K562 (cell line): Measurements from ENCODE around the gene NARF. TPM values are rescaled to one million over a fixed set of nuclear protein-coding genes. Genes with fewer than 3 reads are reported as not detected.
A peak's percentile ranks its signal among the peaks of the same experiment; 100 is the strongest.

Source experiments
- ATAC-seq: fragments of 200-7000 bp; cut with Tn5 transposase; 3 replicates; pipeline ENCODE4 v1.9.1; 2020; ENCODE audit warnings: moderate library complexity
- BruUV-seq: library from RNA; stranded (reverse); fragments of 400-500 nt; replicated peaks from 2 replicates; lab custom pipeline; 2021; lab: Mats Ljungman, UMichigan
- CTCF ChIA-PET: fragments of 300-600 bp; formaldehyde crosslinking; extraction: SDS; loops from one replicate; lab custom pipeline; 2021; ENCODE audit warnings: low intra/inter-chr PET ratio; lab: Yijun Ruan, JAX
- POLR2A ChIA-PET: fragments of 300-600, 350-650 bp; sonication (Branson Sonifier 250); formaldehyde crosslinking; extraction: SDS; loops from one replicate; lab custom pipeline; 2021; ENCODE audit warnings: antibody characterized with exemption, inconsistent platforms; lab: Yijun Ruan, JAX
- DNase-seq, 4 experiments: peaks; one replicate each; pipeline versions ENCODE4 v3.0.0 to v3.0.0-alpha.2; 2011 to 2018; ENCODE audit warnings: low spot score in 3 of 4, mixed read lengths in 3 of 4; ENCODE audit errors: extremely low read depth in 1 of 4
- FAIRE-seq: peaks from 2 replicates; lab custom pipeline; 2011; peaks lifted over from hg19 to GRCh38; lab: Jason Lieb, UNC
- H2AFZ ChIP-seq: 2 replicates; pipeline ENCODE4 v1.6.0; 2011; ENCODE audit warnings: low read depth, low read length, control low read depth, inconsistent platforms
- H3K27ac ChIP-seq: fragments of 200-600 bp; 3 replicates; pipeline ENCODE4 v1.8.0; 2011; ENCODE audit warnings: low read depth, mild to moderate bottlenecking, control low read depth, inconsistent platforms, low read length, moderate library complexity, mixed read lengths; ENCODE audit errors: extremely low read depth
- H3K27me3 ChIP-seq, 2 experiments: fragments of 300-600 bp in 1 of 2; 2 replicates in 1 of 2; 3 replicates in 1 of 2; pipeline versions ENCODE4 v1.6.0 to v1.8.0; 2011; ENCODE audit warnings: inconsistent platforms in 2 of 2, low read length in 2 of 2, mild to moderate bottlenecking in 1 of 2, mixed read lengths in 1 of 2, moderate library complexity in 1 of 2; ENCODE audit not compliant: control insufficient read depth in 2 of 2, insufficient read depth in 2 of 2
- H3K36me3 ChIP-seq: fragments of 300-600 bp; 3 replicates; pipeline ENCODE4 v1.8.0; 2011; ENCODE audit warnings: mild to moderate bottlenecking, low read length, inconsistent platforms; ENCODE audit not compliant: control insufficient read depth, insufficient read depth
- H3K4me1 ChIP-seq, 2 experiments: fragments of 200-600 bp in 1 of 2; replicated peaks in 1 of 2; 2 replicates in 1 of 2; 3 replicates in 1 of 2; pipeline versions ENCODE4 v1.5.1 to v1.8.0; 2011; ENCODE audit warnings: inconsistent platforms in 2 of 2, low read length in 2 of 2, mild to moderate bottlenecking in 1 of 2, mixed read lengths in 1 of 2, moderate library complexity in 1 of 2; ENCODE audit not compliant: control insufficient read depth in 2 of 2, insufficient read depth in 2 of 2
- H3K4me2 ChIP-seq: 2 replicates; pipeline ENCODE4 v1.6.1; 2011; ENCODE audit warnings: low read length, control low read depth, inconsistent platforms, mixed read lengths; ENCODE audit not compliant: insufficient read depth
- H3K4me3 ChIP-seq: fragments of 200-600 bp; sonication (generic), shearing (Covaris generic); 2 replicates; pipeline ENCODE4 v1.5.1; 2016; ENCODE audit warnings: control low read depth, inconsistent platforms
- H3K79me2 ChIP-seq: fragments of 200-600 bp; 3 replicates; pipeline ENCODE4 v1.8.0; 2011; ENCODE audit warnings: low read length, inconsistent platforms; ENCODE audit not compliant: control insufficient read depth, insufficient read depth
- H3K9ac ChIP-seq, 2 experiments: 2 replicates each; pipeline versions ENCODE4 v1.6.0 to v1.6.1; 2011; ENCODE audit warnings: low read depth in 2 of 2, low read length in 2 of 2, control low read depth in 1 of 2, inconsistent platforms in 1 of 2, mild to moderate bottlenecking in 1 of 2, mixed read lengths in 1 of 2; ENCODE audit not compliant: insufficient read depth in 1 of 2
- H3K9me1 ChIP-seq: one replicate; pipeline ENCODE4 v1.6.0; 2011; ENCODE audit warnings: inconsistent platforms, mild to moderate bottlenecking, low read length, moderate library complexity; ENCODE audit not compliant: control insufficient read depth, insufficient read depth
- H3K9me3 ChIP-seq: replicated peaks from 2 replicates; pipeline ENCODE4 v1.5.1; 2011; ENCODE audit warnings: low read depth, low read length, inconsistent platforms; ENCODE audit not compliant: control insufficient read depth, insufficient read depth
- H4K20me1 ChIP-seq: replicated peaks from 2 replicates; pipeline ENCODE4 v1.6.1; 2011; ENCODE audit warnings: low read length, inconsistent platforms, mixed read lengths; ENCODE audit not compliant: control insufficient read depth, insufficient read depth
- POLR2A ChIP-seq: fragments of 450-650 bp; conservative IDR thresholded peaks from 2 replicates; pipeline ENCODE4 v1.6.1; 2016
- POLR2AphosphoS2 ChIP-seq: IDR thresholded peaks from 2 replicates; pipeline ENCODE4 v1.6.1; 2012; ENCODE audit warnings: low read length, improper control_type of control experiment
- POLR2G ChIP-seq: fragments of 200-400 bp; formaldehyde crosslinking; IDR thresholded peaks from 2 replicates; pipeline ENCODE4 v1.6.1; 2017; ENCODE audit warnings: low read depth, mild to moderate bottlenecking, antibody characterized with exemption, low read length, moderate library complexity
- RBFOX2 ChIP-seq: fragments of 200-400 bp; formaldehyde crosslinking; IDR thresholded peaks from 2 replicates; pipeline ENCODE4 v1.6.1; 2017; ENCODE audit warnings: low read depth, mild to moderate bottlenecking, low read length, moderate library complexity
- RBM22 ChIP-seq: fragments of 200-400 bp; formaldehyde crosslinking; IDR thresholded peaks from 2 replicates; pipeline ENCODE4 v1.6.1; 2018; ENCODE audit warnings: low read length, low read depth; ENCODE audit not compliant: poor library complexity, severe bottlenecking
- SMARCB1 ChIP-seq: IDR thresholded peaks from 2 replicates; pipeline ENCODE4 v1.6.1; 2011; ENCODE audit warnings: improper control_type of control experiment, low read depth; ENCODE audit not compliant: insufficient read length
- SUPT5H ChIP-seq: fragments of 450-650 bp; IDR thresholded peaks from 2 replicates; pipeline ENCODE4 v1.6.1; 2016
- TSHZ1 ChIP-seq: fragments of 250-450 bp; sonication (Bioruptor Pico); IDR thresholded peaks from 2 replicates; pipeline ENCODE4 v1.4.0; 2020; ENCODE audit warnings: mild to moderate bottlenecking, moderate library complexity
- ZFX ChIP-seq: sonication (generic); formaldehyde crosslinking; IDR thresholded peaks from 2 replicates; pipeline ENCODE4 v1.8.0; 2022; ENCODE audit warnings: mild to moderate bottlenecking, missing genetic modification reagents, moderate library complexity
- WGBS: fragments of 100-300 bp; shearing (Covaris generic); methylation state at CpG from one replicate; pipeline ENCODE4 v1.1.6; 2016; ENCODE audit warnings: low coverage, mixed read lengths; ENCODE audit not compliant: insufficient coverage; ENCODE audit errors: missing lambda C conversion rate; 5-methylcytosine and 5-hydroxymethylcytosine counted together
- in situ Hi-C: fragments of 300-500 bp; cut with MboI; formaldehyde crosslinking; loops from 4 replicates; pipeline ENCODE4 v1.15.0; 2018; ENCODE audit warnings: inconsistent platforms, mixed read lengths
- intact Hi-C: fragments of 100-400 bp; cut with micrococcal nuclease; formaldehyde crosslinking; loops from 2 replicates; pipeline ENCODE4 v1.14.2; 2022
- polyA plus RNA-seq, 8 experiments: library from polyadenylated mRNA; depleted of rRNA in 4 of 8; stranded (reverse) in 5 of 8; unstranded in 3 of 8; fragments of >200 nt; fragmentation: Nextera tagmentation in 2 of 8; fragmentation: Illumina TruSeq in 1 of 8; extraction: Ambion mirVana in 2 of 8; extraction: Trizol in 1 of 8; gene quantifications; 2 replicates each; pipeline versions ENCODE4 v1.2.1 to v1.2.3, GENCODE V29; 2011 to 2014; ENCODE audit warnings: inconsistent platforms in 1 of 8, missing spikeins in 1 of 8
- total RNA-seq, 7 experiments: library from RNA; depleted of rRNA in 6 of 7; stranded (reverse); fragments of >200 nt in 6 of 7; fragmentation: Illumina TruSeq in 2 of 7; extraction: Trizol in 2 of 7; gene quantifications; 2 replicates each; pipeline versions ENCODE4 v1.2.1 to v1.2.3, GENCODE V29; 2011 to 2021; ENCODE audit warnings: low replicate concordance in 1 of 7
- TF ChIP-seq, protein P1 (sequence below): fragments of 250-450 bp; sonication (Bioruptor Pico); IDR thresholded peaks from 2 replicates; pipeline ENCODE4 v1.9.0; 2021; ENCODE audit warnings: mild to moderate bottlenecking, inconsistent platforms

NARF gene
- total and polyA plus RNA-seq, 9 of the 15 experiments (the other 6 are each of a cell fraction or from before 2014, with no cell fraction given) = 60.4 to 423 (median 132) TPM

DNA sequence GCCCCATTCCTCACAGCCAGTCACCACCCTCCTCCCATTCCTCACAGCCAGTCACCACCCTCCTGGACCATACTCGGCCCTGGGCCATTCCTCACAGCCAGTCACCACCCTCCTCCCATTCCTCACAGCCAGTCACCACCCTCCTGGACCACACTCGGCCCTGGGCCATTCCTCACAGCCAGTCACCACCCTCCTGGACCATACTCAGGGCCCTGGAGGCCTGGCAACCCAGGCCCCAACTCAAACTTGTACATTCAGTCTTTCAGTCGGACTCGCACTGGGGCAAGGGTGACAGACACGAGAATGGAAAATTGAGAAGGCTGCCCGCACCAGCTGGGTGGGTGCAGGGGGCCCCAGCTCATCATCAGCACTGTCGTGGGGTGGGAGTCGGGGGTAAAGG lies 30.6 kb downstream of the NARF start:
- intact Hi-C loops = no loop called here
- DNase-seq = no peak
- TF ChIP-seq SUPT5H (peak; percentile 59; the same call in 1 of the 2 replicates), ZFX (CRISPR knock-in tag) (0 out of 2 replicates have a peak, but pooled peaks have one; percentile 18), TSHZ1 (CRISPR knock-in tag) (no peak), SMARCB1 (no peak), POLR2G (peak; percentile 67), RBM22 (peak; percentile 43), POLR2AphosphoS2 (peak; percentile 58), RBFOX2 (peak; percentile 12; the same call in 1 of the 2 replicates), POLR2A (0 out of 2 replicates have a peak, but pooled peaks have one; percentile 26)
- TF ChIP-seq, protein P1, sequence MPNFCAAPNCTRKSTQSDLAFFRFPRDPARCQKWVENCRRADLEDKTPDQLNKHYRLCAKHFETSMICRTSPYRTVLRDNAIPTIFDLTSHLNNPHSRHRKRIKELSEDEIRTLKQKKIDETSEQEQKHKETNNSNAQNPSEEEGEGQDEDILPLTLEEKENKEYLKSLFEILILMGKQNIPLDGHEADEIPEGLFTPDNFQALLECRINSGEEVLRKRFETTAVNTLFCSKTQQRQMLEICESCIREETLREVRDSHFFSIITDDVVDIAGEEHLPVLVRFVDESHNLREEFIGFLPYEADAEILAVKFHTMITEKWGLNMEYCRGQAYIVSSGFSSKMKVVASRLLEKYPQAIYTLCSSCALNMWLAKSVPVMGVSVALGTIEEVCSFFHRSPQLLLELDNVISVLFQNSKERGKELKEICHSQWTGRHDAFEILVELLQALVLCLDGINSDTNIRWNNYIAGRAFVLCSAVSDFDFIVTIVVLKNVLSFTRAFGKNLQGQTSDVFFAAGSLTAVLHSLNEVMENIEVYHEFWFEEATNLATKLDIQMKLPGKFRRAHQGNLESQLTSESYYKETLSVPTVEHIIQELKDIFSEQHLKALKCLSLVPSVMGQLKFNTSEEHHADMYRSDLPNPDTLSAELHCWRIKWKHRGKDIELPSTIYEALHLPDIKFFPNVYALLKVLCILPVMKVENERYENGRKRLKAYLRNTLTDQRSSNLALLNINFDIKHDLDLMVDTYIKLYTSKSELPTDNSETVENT (CRISPR knock-in tag) = no peak
- Histone ChIP-seq H3K4me2 (no peak overlapping the region), H3K79me2 (no peaks in the 10 kb centered on the region), H3K4me3 (no peak overlapping the region), H2AFZ (no peak overlapping the region), H3K9me1 (peaks cover 6% of the 10 kb centered on the region), H3K4me1 (peaks cover 0 to 34% of the 10 kb centered on the region in 2 experiments; a peak in 3 of 5 replicates), H3K27me3 (no peaks in the 10 kb centered on the region), H3K9ac (peak overlapping the region in 1 of 2 experiments; percentile 10; a peak in 1 of 4 replicates), H4K20me1 (0 out of 2 replicates have a peak, but pooled peaks cover 2% of the 10 kb centered on the region), H3K36me3 (peaks cover 48% of the 10 kb centered on the region), H3K9me3 (no peaks in the 10 kb centered on the region), H3K27ac (no peak overlapping the region)
- WGBS = 78% methylated on average over 8 of the region's 8 CpGs
- no peak for FAIRE-seq
- peak; percentile 20 for ATAC-seq
- ChIA-PET CTCF (no interaction called here), POLR2A (interaction anchor here (1.0 to 1.3 kb wide), 3 partner anchors 14 to 127 kb away, joined by 3 to 5 read pairs (median 3); no protein-coding TSS in a partner anchor)
- BruUV-seq = no TSS peak
- in situ Hi-C loops = no loop called here
